ENCODE measurements around the gene EDDM3A. TPM values are rescaled to one million over a fixed set of nuclear protein-coding genes. Genes with fewer than 3 reads are reported as not detected.

EDDM3A gene
- not detected for total RNA-seq

- in situ Hi-C loops (cut with MboI; ENCODE audit: low sequenced_read_pairs in 4 of 4), result no loop called here
These were observed at the start of gene EDDM3A for GRCh38 chr14:20745571-20746358. Gene EDDM3A (plus strand): TSS chr14:20745887. CDS start chr14:20747581, 1,694 bp downstream.

GRCh38 chr14:20696764-20697163 lies 48.9 kb upstream of the EDDM3A start:
- intact Hi-C loops (cut with DNase I; ENCODE audit: low total_unique reads), result loop anchor here (1.0 to 5.0 kb wide), 2 partner anchors 159 to 276 kb away; no protein-coding TSS in a partner anchor
- in situ Hi-C loops (cut with MboI; ENCODE audit: low sequenced_read_pairs in 4 of 4), result loop anchor here (10.0 to 25.0 kb wide), 7 partner anchors 158 to 416 kb away; partner anchors contain the start of genes TMEM253 (in 2 of the 4), ARHGEF40 (in 1 of the 4), CCNB1IP1 (in 1 of the 4) and PARP2 (in 1 of the 4)
- no peak for TF ChIP-seq POLR2A (IDR thresholded peaks at IDR 0.05)
- no peak for TF ChIP-seq CTCF (IDR thresholded peaks at IDR 0.05 in 4 of 5, conservative IDR thresholded peaks at IDR 0.05 in 1 of 5)
- Histone ChIP-seq H3K36me3 (no peaks in the 10 kb centered on the region), H3K27me3 (no peaks in the 10 kb centered on the region), H3K9me3 (no peaks in the 10 kb centered on the region), H3K4me3 (no peak overlapping the region), H3K4me1 (no peaks in the 10 kb centered on the region), H3K27ac (no peak overlapping the region)
- no peak for DNase-seq
- ATAC-seq, result no peak

More at GRCh38 chr14:20745571-20746358, at the start of gene EDDM3A:
- Histone ChIP-seq H3K27me3 (no peaks in the 10 kb centered on the region), H3K36me3 (no peaks in the 10 kb centered on the region), H3K4me3 (no peak within 1 kb of the TSS), H3K27ac (no peak within 1 kb of the TSS), H3K9me3 (no peaks in the 10 kb centered on the region), H3K4me1 (no peaks in the 10 kb centered on the region)
- TF ChIP-seq POLR2A (IDR thresholded peaks at IDR 0.05) (no peak), CTCF (IDR thresholded peaks at IDR 0.05 in 4 of 5, conservative IDR thresholded peaks at IDR 0.05 in 1 of 5) (no peak)
- DNase-seq (no peak), ATAC-seq (no peak)
- intact Hi-C loops (cut with DNase I; ENCODE audit: low total_unique reads), result no loop called here

- Histone ChIP-seq H3K9me3 (no peaks in the 10 kb centered on the region), H3K27ac (no peak overlapping the region), H3K4me1 (no peaks in the 10 kb centered on the region), H3K27me3 (no peaks in the 10 kb centered on the region), H3K36me3 (no peaks in the 10 kb centered on the region), H3K4me3 (no peak overlapping the region)
- peak; percentile 45 to 64 for ATAC-seq
- intact Hi-C loops (cut with DNase I; ENCODE audit: low total_unique reads) (loop anchor here (1.0 to 5.0 kb wide), 2 partner anchors 158 to 275 kb away; no protein-coding TSS in a partner anchor), in situ Hi-C loops (cut with MboI; ENCODE audit: low sequenced_read_pairs in 4 of 4) (loop anchor here (10.0 to 25.0 kb wide), 7 partner anchors 157 to 415 kb away; partner anchors contain the start of genes TMEM253 (in 2 of the 4), ARHGEF40 (in 1 of the 4), CCNB1IP1 (in 1 of the 4) and PARP2 (in 1 of the 4))
- TF ChIP-seq POLR2A (IDR thresholded peaks at IDR 0.05) (no peak), CTCF (IDR thresholded peaks at IDR 0.05 in 4 of 5, conservative IDR thresholded peaks at IDR 0.05 in 1 of 5) (peak; percentile 48 to 68 (median 57))
- peak; percentile 12 to 36 for DNase-seq
These were observed 48.2 kb upstream of the EDDM3A start for GRCh38 chr14:20697273-20698017.

GRCh38 chr14:20698018-20698329 lies 47.7 kb upstream of the EDDM3A start:
- H3K4me3 ChIP-seq, result no peak overlapping the region
- TF ChIP-seq CTCF (IDR thresholded peaks at IDR 0.05 in 4 of 5, conservative IDR thresholded peaks at IDR 0.05 in 1 of 5) (no peak), POLR2A (IDR thresholded peaks at IDR 0.05) (no peak)
- ATAC-seq, result no peak
- H3K4me1 ChIP-seq, result no peaks in the 10 kb centered on the region
- H3K36me3 ChIP-seq, result no peaks in the 10 kb centered on the region
- in situ Hi-C loops (cut with MboI; ENCODE audit: low sequenced_read_pairs in 4 of 4) (loop anchor here (10.0 to 25.0 kb wide), 7 partner anchors 157 to 414 kb away; partner anchors contain the start of genes TMEM253 (in 2 of the 4), ARHGEF40 (in 1 of the 4), CCNB1IP1 (in 1 of the 4) and PARP2 (in 1 of the 4)), intact Hi-C loops (cut with DNase I; ENCODE audit: low total_unique reads) (loop anchor here (5.0 kb wide), 1 partner anchor 274 kb away; no protein-coding TSS in a partner anchor)
- H3K27ac ChIP-seq, result no peak overlapping the region
- H3K9me3 ChIP-seq, result no peaks in the 10 kb centered on the region
- no peaks in the 10 kb centered on the region for H3K27me3 ChIP-seq
- DNase-seq, result no peak
